HCT116 (cell line): Measurements from ENCODE around the gene QKI. TPM values are rescaled to one million over a fixed set of nuclear protein-coding genes. Genes with fewer than 3 reads are reported as not detected.

Experiments
- ATAC-seq: fragments of 200-7000 bp; cut with Tn5 transposase; 2 replicates; pipeline ENCODE4 v1.9.1; 2020; ENCODE audit warnings: mild to moderate bottlenecking, moderate library complexity
- BruUV-seq: library from RNA; stranded (reverse); fragments of 400-500 nt; replicated peaks from 2 replicates; lab custom pipeline; 2021; lab: Mats Ljungman, UMichigan
- CTCF ChIA-PET: fragments of 300-600 bp; sonication (Branson Sonifier 250); formaldehyde crosslinking; loops from one replicate; lab custom pipeline; 2021; ENCODE audit warnings: antibody characterized with exemption; lab: Charles Lee
- POLR2A ChIA-PET: fragments of 300-600, 350-600 bp; sonication (Branson Sonifier 250); formaldehyde crosslinking; loops from one replicate; lab custom pipeline; 2021; ENCODE audit warnings: antibody characterized with exemption; lab: Charles Lee
- RAD21 ChIA-PET, 2 experiments: fragments of 300-600 bp; sonication (Branson Sonifier 250); formaldehyde crosslinking; loops; one replicate each; lab custom pipeline; 2023; ENCODE audit warnings: low total read pairs in 2 of 2; ENCODE audit not compliant: uncharacterized antibody in 2 of 2, unreplicated experiment in 2 of 2, low non-redundant PET in 1 of 2; lab: Charles Lee
- DNase-seq: peaks from one replicate; pipeline ENCODE4 v3.0.0-alpha.2; 2010; ENCODE audit warnings: low read depth, low spot score
- H2AFZ ChIP-seq: fragments of 200-600 bp; shearing (Covaris generic), sonication (generic); 2 replicates; pipeline ENCODE4 v1.6.1; 2017; ENCODE audit warnings: low read depth, mixed run types, mixed read lengths, antibody characterized with exemption, low read length; ENCODE audit not compliant: poor library complexity, severe bottlenecking
- H3K27ac ChIP-seq: 2 replicates; pipeline ENCODE4 v1.5.1; 2012; ENCODE audit warnings: low read depth, low read length
- H3K27me3 ChIP-seq: fragments of 200-600 bp; sonication (generic); 2 replicates; pipeline ENCODE4 v1.6.1; 2016; ENCODE audit warnings: mixed run types, low read length, mixed read lengths; ENCODE audit not compliant: insufficient read depth
- H3K36me3 ChIP-seq, 2 experiments: fragments of 200-500 bp in 1 of 2; fragments of 200-600 bp in 1 of 2; sonication (Bioruptor generic) in 1 of 2; sonication (generic) in 1 of 2; 2 replicates each; pipeline versions ENCODE4 v1.5.1 to v1.6.1; 2014 to 2016; ENCODE audit warnings: low read length in 2 of 2, inconsistent platforms in 1 of 2, mixed read lengths in 1 of 2, mixed run types in 1 of 2; ENCODE audit not compliant: insufficient read depth in 2 of 2, control insufficient read depth in 1 of 2
- H3K4me1 ChIP-seq, 2 experiments: fragments of 200-600 bp in 1 of 2; sonication (generic) in 1 of 2; 2 replicates each; pipeline versions ENCODE4 v1.5.1 to v1.6.1; 2012 to 2017; ENCODE audit warnings: low read length in 2 of 2, inconsistent platforms in 1 of 2, mild to moderate bottlenecking in 1 of 2, mixed read lengths in 1 of 2, mixed run types in 1 of 2, moderate library complexity in 1 of 2; ENCODE audit not compliant: insufficient read depth in 2 of 2, control insufficient read depth in 1 of 2
- H3K4me2 ChIP-seq: fragments of 200-600 bp; sonication (generic); 2 replicates; pipeline ENCODE4 v1.6.1; 2017; ENCODE audit warnings: mixed run types, low read length, mixed read lengths
- H3K4me3 ChIP-seq, 2 experiments: fragments of 200-600 bp in 1 of 2; sonication (generic) in 1 of 2; replicated peaks in 1 of 2; 2 replicates each; pipeline ENCODE4 v1.5.1; 2011 to 2016; ENCODE audit warnings: low read length in 2 of 2, control low read depth in 1 of 2, low read depth in 1 of 2, mild to moderate bottlenecking in 1 of 2, mixed read lengths in 1 of 2, mixed run types in 1 of 2
- H3K79me2 ChIP-seq: fragments of 200-600 bp; sonication (generic); 2 replicates; pipeline ENCODE4 v1.6.1; 2017; ENCODE audit warnings: mild to moderate bottlenecking, mixed run types, low read length, moderate library complexity, mixed read lengths; ENCODE audit not compliant: insufficient read depth
- H3K9ac ChIP-seq: fragments of 200-600 bp; sonication (generic); 2 replicates; pipeline ENCODE4 v1.6.1; 2016; ENCODE audit warnings: low read length, mixed read lengths
- H3K9me2 ChIP-seq: fragments of 200-600 bp; sonication (generic), shearing (Covaris generic); 2 replicates; pipeline ENCODE4 v1.6.1; 2017; ENCODE audit warnings: mixed run types, mild to moderate bottlenecking, moderate library complexity; ENCODE audit not compliant: insufficient read depth
- H3K9me3 ChIP-seq, 2 experiments: fragments of 200-500 bp in 1 of 2; fragments of 200-600 bp in 1 of 2; sonication (Bioruptor generic) in 1 of 2; sonication (generic) in 1 of 2; 2 replicates each; pipeline ENCODE4 v1.6.1; 2014 to 2017; ENCODE audit warnings: low read length in 2 of 2, mixed read lengths in 2 of 2, inconsistent platforms in 1 of 2, low read depth in 1 of 2, mild to moderate bottlenecking in 1 of 2, mixed run types in 1 of 2, moderate library complexity in 1 of 2; ENCODE audit not compliant: control insufficient read depth in 1 of 2, insufficient read depth in 1 of 2
- H4K20me1 ChIP-seq: fragments of 200-600 bp; sonication (generic), shearing (Covaris generic); 2 replicates; pipeline ENCODE4 v1.6.1; 2017; ENCODE audit warnings: mixed run types, mild to moderate bottlenecking, moderate library complexity; ENCODE audit not compliant: insufficient read depth
- ATF3 ChIP-seq: IDR thresholded peaks from 2 replicates; pipeline ENCODE4 v1.6.1; 2012
- CBX3 ChIP-seq: IDR thresholded peaks from 2 replicates; pipeline ENCODE4 v1.6.1; 2012; ENCODE audit warnings: low read depth
- CEBPB ChIP-seq: IDR thresholded peaks from 2 replicates; pipeline ENCODE4 v1.6.1; 2012; ENCODE audit warnings: low read depth
- EGR1 ChIP-seq: IDR thresholded peaks from 2 replicates; pipeline ENCODE4 v1.6.1; 2012; ENCODE audit warnings: low read depth
- EZH2phosphoT487 ChIP-seq: fragments of 200-600 bp; IDR thresholded peaks from 2 replicates; pipeline ENCODE4 v1.6.1; 2018; ENCODE audit warnings: antibody characterized with exemption, borderline replicate concordance
- POLR2A ChIP-seq: IDR thresholded peaks from 2 replicates; pipeline ENCODE4 v1.7.0; 2011; ENCODE audit warnings: borderline replicate concordance; ENCODE audit not compliant: insufficient read depth, insufficient read length; ENCODE audit errors: extremely low read depth
- POLR2AphosphoS5 ChIP-seq: IDR thresholded peaks from 2 replicates; pipeline ENCODE4 v1.6.1; 2011; ENCODE audit warnings: mild to moderate bottlenecking, low read depth, low read length, moderate library complexity
- RAD21 ChIP-seq: IDR thresholded peaks from 2 replicates; pipeline ENCODE4 v1.6.1; 2012; ENCODE audit warnings: low read depth, mild to moderate bottlenecking
- SP1 ChIP-seq: IDR thresholded peaks from 2 replicates; pipeline ENCODE4 v1.6.1; 2012; ENCODE audit warnings: low read depth
- SRF ChIP-seq: IDR thresholded peaks from 2 replicates; pipeline ENCODE4 v1.6.1; 2012; ENCODE audit warnings: low read depth
- TCF7L2 ChIP-seq: IDR thresholded peaks from 2 replicates; pipeline ENCODE4 v1.7.0; 2011; ENCODE audit warnings: borderline replicate concordance, inconsistent platforms; ENCODE audit not compliant: insufficient read depth, insufficient read length; ENCODE audit errors: extremely low read depth
- YY1 ChIP-seq: IDR thresholded peaks from 2 replicates; pipeline ENCODE4 v1.6.1; 2011; ENCODE audit warnings: low read length, low read depth, moderate library complexity, mild to moderate bottlenecking; ENCODE audit not compliant: insufficient replicate concordance; ENCODE audit errors: extremely low read depth
- ZFX ChIP-seq: fragments of 450-650 bp; IDR thresholded peaks from 2 replicates; pipeline ENCODE4 v1.6.1; 2017
- ZNF274 ChIP-seq: fragments of 200-500 bp; sonication (Bioruptor generic); IDR thresholded peaks from 2 replicates; pipeline ENCODE4 v1.6.1; 2014; ENCODE audit warnings: mild to moderate bottlenecking, low read depth, low read length, inconsistent platforms
- intact Hi-C: fragments of 100-400 bp; cut with micrococcal nuclease; formaldehyde crosslinking; loops from 2 replicates; pipeline ENCODE4 v1.10.0; 2022
- total RNA-seq: library from RNA; stranded (reverse); gene quantifications from one replicate; pipeline ENCODE4 v1.2.1, GENCODE V29; 2021; ENCODE audit not compliant: unreplicated experiment

QKI gene
- total RNA-seq, 1 experiment from 2014 or later: 35.3 TPM

GRCh38 chr6:163380216-163380615 lies 34.3 kb upstream of the QKI start:
- no peak overlapping the region for H3K4me2 ChIP-seq
- H3K9ac ChIP-seq: no peak overlapping the region
- RAD21 ChIA-PET: no interaction called here
- DNase-seq (no peak), ATAC-seq (no peak)
- intact Hi-C loops: no loop called here
- peaks cover 0 to 14% of the 10 kb centered on the region in 2 experiments; a peak in 2 of 4 replicates for H3K4me1 ChIP-seq
- H3K36me3 ChIP-seq: no peaks in the 10 kb centered on the region
- H3K27ac ChIP-seq: no peak overlapping the region
- no TSS peak for BruUV-seq
- TF ChIP-seq SP1: no peak
- TF ChIP-seq EZH2phosphoT487: no peak
- no peak for TF ChIP-seq YY1
- TF ChIP-seq ATF3: no peak
- no peak for TF ChIP-seq POLR2AphosphoS5
- no peak for TF ChIP-seq EGR1
- TF ChIP-seq ZNF274: no peak
- TF ChIP-seq RAD21: no peak
- TF ChIP-seq ZFX: no peak
- TF ChIP-seq CEBPB: no peak
- TF ChIP-seq POLR2A: no peak
- TF ChIP-seq TCF7L2: no peak
- no peak for TF ChIP-seq CBX3
- TF ChIP-seq SRF: no peak
- no peaks in the 10 kb centered on the region for H3K9me2 ChIP-seq
- no peaks in the 10 kb centered on the region for H3K27me3 ChIP-seq
- no peaks in the 10 kb centered on the region for H3K79me2 ChIP-seq
- CTCF ChIA-PET: no interaction called here
- no peaks in the 10 kb centered on the region; a peak in 1 of 4 replicates for H3K9me3 ChIP-seq
- H4K20me1 ChIP-seq: no peaks in the 10 kb centered on the region
- H3K4me3 ChIP-seq: no peak overlapping the region
- no peak overlapping the region for H2AFZ ChIP-seq
- POLR2A ChIA-PET: no interaction called here
